Activated T-cell treated with anti-CD3 and anti-CD28 coated beads for 4 hours (primary cell): ENCODE results near the gene GPC6.

Experiments used
- DNase-seq: peaks from one replicate; pipeline ENCODE4 v3.0.0-alpha.2; 2020

The GPC6 gene

GRCh38 chr13:93325303-93326233 lies 99.0 kb downstream of the GPC6 start:
- DNase-seq = no peak

GRCh38 chr13:93326234-93326811 lies 99.7 kb downstream of the GPC6 start:
- no peak for DNase-seq

- no peak for DNase-seq
These were observed 102.3 kb downstream of the GPC6 start for GRCh38 chr13:93328943-93329342.

GRCh38 chr13:93336728-93337127 lies 110.1 kb downstream of the GPC6 start:
- no peak for DNase-seq

GRCh38 chr13:93338030-93338429 lies 111.4 kb downstream of the GPC6 start:
- no peak for DNase-seq

GRCh38 chr13:93338906-93339305 lies 112.3 kb downstream of the GPC6 start:
- DNase-seq = no peak

- DNase-seq = no peak
These were observed 112.9 kb downstream of the GPC6 start for GRCh38 chr13:93339550-93339949.

- DNase-seq = no peak
These were observed 114.9 kb downstream of the GPC6 start for GRCh38 chr13:93341517-93341916.

- DNase-seq = no peak
These were observed 116.5 kb downstream of the GPC6 start for GRCh38 chr13:93343097-93343496.

- no peak for DNase-seq
These were observed 117.6 kb downstream of the GPC6 start for GRCh38 chr13:93344048-93344705.

GRCh38 chr13:93345024-93345423 lies 118.4 kb downstream of the GPC6 start:
- no peak for DNase-seq

- DNase-seq = no peak
These were observed 119.2 kb downstream of the GPC6 start for GRCh38 chr13:93345770-93346169.

GRCh38 chr13:93352616-93353015 lies 126.0 kb downstream of the GPC6 start:
- DNase-seq = no peak

GRCh38 chr13:93355094-93355493 lies 128.5 kb downstream of the GPC6 start:
- DNase-seq = no peak

GRCh38 chr13:93356469-93356868 lies 129.9 kb downstream of the GPC6 start:
- DNase-seq = no peak

- no peak for DNase-seq
These were observed 133.4 kb downstream of the GPC6 start for GRCh38 chr13:93360021-93360420.

GRCh38 chr13:93361703-93362102 lies 135.1 kb downstream of the GPC6 start:
- DNase-seq = no peak

- no peak for DNase-seq
These were observed 137.6 kb downstream of the GPC6 start for GRCh38 chr13:93364166-93364565.

- no peak for DNase-seq
These were observed 141.7 kb downstream of the GPC6 start for GRCh38 chr13:93368296-93368695.

- no peak for DNase-seq
These were observed 142.1 kb downstream of the GPC6 start for GRCh38 chr13:93368718-93369117.

GRCh38 chr13:93372856-93373255 lies 146.2 kb downstream of the GPC6 start:
- no peak for DNase-seq

- no peak for DNase-seq
These were observed 148.9 kb downstream of the GPC6 start for GRCh38 chr13:93375491-93375890.

GRCh38 chr13:93377196-93377595 lies 150.6 kb downstream of the GPC6 start:
- no peak for DNase-seq

- no peak for DNase-seq
These were observed 151.6 kb downstream of the GPC6 start for GRCh38 chr13:93378184-93378583.
